IPS-NIHi7 (cell line): Measurements from ENCODE around the gene ATAD1.

ENCODE experiments used
- DNase-seq: peaks from one replicate; pipeline ENCODE4 v3.0.0; 2012; ENCODE audit warnings: mixed read lengths; ENCODE audit errors: extremely low spot score

The ATAD1 gene

GRCh38 chr10:87715552-87716347 is 102.3 kb downstream of the ATAD1 start:
- no peak for DNase-seq

- DNase-seq, result no peak
Measured at GRCh38 chr10:87713707-87714106, 104.3 kb downstream of the ATAD1 start.

GRCh38 chr10:87712913-87713616 is 105.0 kb downstream of the ATAD1 start:
- no peak for DNase-seq

GRCh38 chr10:87707254-87707653 is 110.8 kb downstream of the ATAD1 start:
- no peak for DNase-seq

- no peak for DNase-seq
Measured at GRCh38 chr10:87706731-87707130, 111.3 kb downstream of the ATAD1 start.

- DNase-seq, result no peak
Measured at GRCh38 chr10:87705339-87705738, 112.7 kb downstream of the ATAD1 start.

GRCh38 chr10:87703771-87704170 is 114.3 kb downstream of the ATAD1 start:
- DNase-seq, result no peak

GRCh38 chr10:87702973-87703294 is 115.1 kb downstream of the ATAD1 start:
- no peak for DNase-seq

GRCh38 chr10:87702260-87702972 is 115.6 kb downstream of the ATAD1 start:
- no peak for DNase-seq
